Neural cell (in vitro differentiated cells): ENCODE results near the gene STEAP2. TPM values are rescaled to one million over a fixed set of nuclear protein-coding genes. Genes with fewer than 3 reads are reported as not detected.

ENCODE experiments used
- H2AFZ ChIP-seq: fragments of 200-600, 300-800 bp; sonication (generic), shearing (Covaris generic); 2 replicates; pipeline ENCODE4 v1.6.0; 2014; ENCODE audit warnings: low read depth, mild to moderate bottlenecking, antibody characterized with exemption, low read length, moderate library complexity
- H3F3A ChIP-seq: fragments of 200-600 bp; shearing (Covaris generic); 2 replicates; pipeline ENCODE4 v1.6.1; 2016; ENCODE audit warnings: mild to moderate bottlenecking, moderate library complexity, mixed read lengths, antibody characterized with exemption, low read length; ENCODE audit not compliant: insufficient read depth, poor library complexity, severe bottlenecking
- H3K27ac ChIP-seq: fragments of 200-600, 300-800 bp; sonication (generic), shearing (Covaris generic); 2 replicates; pipeline ENCODE4 v1.5.1; 2014; ENCODE audit warnings: mild to moderate bottlenecking, low read length, moderate library complexity
- H3K27me3 ChIP-seq: fragments of 300-800, 200-600 bp; sonication (generic), shearing (Covaris generic); 2 replicates; pipeline ENCODE4 v1.6.0; 2014; ENCODE audit warnings: mild to moderate bottlenecking, low read depth, low read length, moderate library complexity; ENCODE audit not compliant: insufficient read depth
- H3K36me3 ChIP-seq: fragments of 300-800, 200-600 bp; sonication (generic), shearing (Covaris generic); 2 replicates; pipeline ENCODE4 v1.5.1; 2014; ENCODE audit warnings: mild to moderate bottlenecking, antibody characterized with exemption, low read length, moderate library complexity; ENCODE audit not compliant: insufficient read depth
- H3K4me2 ChIP-seq: fragments of 300-800, 200-600 bp; sonication (generic), shearing (Covaris generic); 2 replicates; pipeline ENCODE4 v1.6.0; 2014; ENCODE audit warnings: mild to moderate bottlenecking, low read length
- H3K4me3 ChIP-seq: fragments of 300-800, 200-600 bp; sonication (generic), shearing (Covaris generic); 2 replicates; pipeline ENCODE4 v1.5.1; 2014; ENCODE audit warnings: mild to moderate bottlenecking, low read length, moderate library complexity
- H3K79me2 ChIP-seq: fragments of 200-600 bp; shearing (Covaris generic); replicated peaks from 2 replicates; pipeline ENCODE4 v1.6.0; 2014; ENCODE audit warnings: mild to moderate bottlenecking, low read length, moderate library complexity; ENCODE audit not compliant: insufficient read depth
- H3K9ac ChIP-seq: fragments of 300-800, 200-600 bp; sonication (generic), shearing (Covaris generic); 2 replicates; pipeline ENCODE4 v1.6.1; 2016; ENCODE audit warnings: mild to moderate bottlenecking, low read length, mixed read lengths
- H3K9me2 ChIP-seq: fragments of 200-600 bp; shearing (Covaris generic); 2 replicates; pipeline ENCODE4 v1.6.1; 2016; ENCODE audit warnings: mild to moderate bottlenecking, low read length, mixed read lengths; ENCODE audit not compliant: insufficient read depth
- H3K9me3 ChIP-seq: fragments of 200-600, 300-800 bp; sonication (generic), shearing (Covaris generic); 2 replicates; pipeline ENCODE4 v1.6.1; 2016; ENCODE audit warnings: mild to moderate bottlenecking, mixed run types, low read length, moderate library complexity, mixed read lengths
- H4K20me1 ChIP-seq: fragments of 200-600 bp; shearing (Covaris generic); 2 replicates; pipeline ENCODE4 v1.6.1; 2016; ENCODE audit warnings: mild to moderate bottlenecking, mixed run types; ENCODE audit not compliant: insufficient read depth
- EP300 ChIP-seq: fragments of 450-650 bp; conservative IDR thresholded peaks from 2 replicates; pipeline ENCODE4 v1.6.1; 2014; ENCODE audit warnings: antibody characterized with exemption, mild to moderate bottlenecking, moderate library complexity; ENCODE audit not compliant: poor library complexity, severe bottlenecking
- EZH2 ChIP-seq: fragments of 200-600, 300-800 bp; shearing (Covaris generic), sonication (generic); IDR thresholded peaks from 2 replicates; pipeline ENCODE4 v1.6.1; 2014; ENCODE audit warnings: antibody characterized with exemption, low read length, borderline replicate concordance, mild to moderate bottlenecking; ENCODE audit not compliant: insufficient read depth, poor library complexity, severe bottlenecking
- MXI1 ChIP-seq: fragments of 450-650 bp; conservative IDR thresholded peaks from 2 replicates; pipeline ENCODE4 v1.6.1; 2014; ENCODE audit warnings: antibody characterized with exemption, mild to moderate bottlenecking; ENCODE audit not compliant: poor library complexity, severe bottlenecking
- POLR2AphosphoS5 ChIP-seq: IDR thresholded peaks from 2 replicates; pipeline ENCODE4 v1.6.1; 2012
- RAD21 ChIP-seq: fragments of 450-650 bp; conservative IDR thresholded peaks from 2 replicates; pipeline ENCODE4 v1.6.1; 2014; ENCODE audit warnings: antibody characterized with exemption, mild to moderate bottlenecking, moderate library complexity
- SMC3 ChIP-seq: fragments of 450-650 bp; conservative IDR thresholded peaks from 2 replicates; pipeline ENCODE4 v1.6.1; 2014; ENCODE audit warnings: antibody characterized with exemption, mild to moderate bottlenecking, moderate library complexity; ENCODE audit not compliant: poor library complexity
- TAF1 ChIP-seq: IDR thresholded peaks from 2 replicates; pipeline ENCODE4 v1.6.1; 2012; ENCODE audit warnings: low read depth
- polyA plus RNA-seq: library from polyadenylated mRNA; depleted of rRNA; stranded (reverse); fragments of >200 nt; gene quantifications from 2 replicates; pipeline ENCODE4 v1.2.3, GENCODE V29; 2014
- TF ChIP-seq, protein P1 (sequence below): IDR thresholded peaks from 2 replicates; pipeline ENCODE4 v1.6.1; 2012; ENCODE audit warnings: borderline replicate concordance
- TF ChIP-seq, protein P2 (sequence below): fragments of 450-650 bp; IDR thresholded peaks from 2 replicates; pipeline ENCODE4 v1.5.1; 2014; ENCODE audit warnings: antibody characterized with exemption, mild to moderate bottlenecking, moderate library complexity; ENCODE audit not compliant: poor library complexity, severe bottlenecking

Gene STEAP2
- polyA plus RNA-seq, 1 donor from 2014 or later = 5.9 TPM

DNA sequence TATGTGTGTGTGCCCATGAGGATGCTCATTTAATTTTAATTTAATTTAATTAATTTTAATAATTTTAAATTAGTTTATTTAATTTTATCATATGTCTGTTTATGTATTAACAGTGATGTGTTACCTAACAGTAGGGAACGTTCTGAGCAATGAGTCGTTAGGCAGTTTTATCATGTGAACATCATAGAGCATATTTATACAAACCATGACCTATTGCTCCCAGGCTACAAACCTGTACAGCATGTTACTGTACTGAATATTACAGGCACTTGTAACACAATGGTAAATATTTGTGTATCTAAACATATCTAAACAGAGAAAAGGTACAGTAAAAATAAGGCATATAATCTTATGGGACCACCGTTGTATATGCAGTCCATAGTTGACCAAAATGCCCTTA is 19.8 kb downstream of the STEAP2 start:
- no peak overlapping the region for H3K4me2 ChIP-seq
- no peak overlapping the region for H3K27ac ChIP-seq
- H3K36me3 ChIP-seq = no peaks in the 10 kb centered on the region
- no peak overlapping the region for H2AFZ ChIP-seq
- no peaks in the 10 kb centered on the region for H3K9me3 ChIP-seq
- no peak for TF ChIP-seq EZH2
- no peak for TF ChIP-seq POLR2AphosphoS5
- no peak for TF ChIP-seq SMC3
- no peak for TF ChIP-seq RAD21
- TF ChIP-seq, protein P1, sequence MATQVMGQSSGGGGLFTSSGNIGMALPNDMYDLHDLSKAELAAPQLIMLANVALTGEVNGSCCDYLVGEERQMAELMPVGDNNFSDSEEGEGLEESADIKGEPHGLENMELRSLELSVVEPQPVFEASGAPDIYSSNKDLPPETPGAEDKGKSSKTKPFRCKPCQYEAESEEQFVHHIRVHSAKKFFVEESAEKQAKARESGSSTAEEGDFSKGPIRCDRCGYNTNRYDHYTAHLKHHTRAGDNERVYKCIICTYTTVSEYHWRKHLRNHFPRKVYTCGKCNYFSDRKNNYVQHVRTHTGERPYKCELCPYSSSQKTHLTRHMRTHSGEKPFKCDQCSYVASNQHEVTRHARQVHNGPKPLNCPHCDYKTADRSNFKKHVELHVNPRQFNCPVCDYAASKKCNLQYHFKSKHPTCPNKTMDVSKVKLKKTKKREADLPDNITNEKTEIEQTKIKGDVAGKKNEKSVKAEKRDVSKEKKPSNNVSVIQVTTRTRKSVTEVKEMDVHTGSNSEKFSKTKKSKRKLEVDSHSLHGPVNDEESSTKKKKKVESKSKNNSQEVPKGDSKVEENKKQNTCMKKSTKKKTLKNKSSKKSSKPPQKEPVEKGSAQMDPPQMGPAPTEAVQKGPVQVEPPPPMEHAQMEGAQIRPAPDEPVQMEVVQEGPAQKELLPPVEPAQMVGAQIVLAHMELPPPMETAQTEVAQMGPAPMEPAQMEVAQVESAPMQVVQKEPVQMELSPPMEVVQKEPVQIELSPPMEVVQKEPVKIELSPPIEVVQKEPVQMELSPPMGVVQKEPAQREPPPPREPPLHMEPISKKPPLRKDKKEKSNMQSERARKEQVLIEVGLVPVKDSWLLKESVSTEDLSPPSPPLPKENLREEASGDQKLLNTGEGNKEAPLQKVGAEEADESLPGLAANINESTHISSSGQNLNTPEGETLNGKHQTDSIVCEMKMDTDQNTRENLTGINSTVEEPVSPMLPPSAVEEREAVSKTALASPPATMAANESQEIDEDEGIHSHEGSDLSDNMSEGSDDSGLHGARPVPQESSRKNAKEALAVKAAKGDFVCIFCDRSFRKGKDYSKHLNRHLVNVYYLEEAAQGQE = no peak
- TF ChIP-seq, protein P2, sequence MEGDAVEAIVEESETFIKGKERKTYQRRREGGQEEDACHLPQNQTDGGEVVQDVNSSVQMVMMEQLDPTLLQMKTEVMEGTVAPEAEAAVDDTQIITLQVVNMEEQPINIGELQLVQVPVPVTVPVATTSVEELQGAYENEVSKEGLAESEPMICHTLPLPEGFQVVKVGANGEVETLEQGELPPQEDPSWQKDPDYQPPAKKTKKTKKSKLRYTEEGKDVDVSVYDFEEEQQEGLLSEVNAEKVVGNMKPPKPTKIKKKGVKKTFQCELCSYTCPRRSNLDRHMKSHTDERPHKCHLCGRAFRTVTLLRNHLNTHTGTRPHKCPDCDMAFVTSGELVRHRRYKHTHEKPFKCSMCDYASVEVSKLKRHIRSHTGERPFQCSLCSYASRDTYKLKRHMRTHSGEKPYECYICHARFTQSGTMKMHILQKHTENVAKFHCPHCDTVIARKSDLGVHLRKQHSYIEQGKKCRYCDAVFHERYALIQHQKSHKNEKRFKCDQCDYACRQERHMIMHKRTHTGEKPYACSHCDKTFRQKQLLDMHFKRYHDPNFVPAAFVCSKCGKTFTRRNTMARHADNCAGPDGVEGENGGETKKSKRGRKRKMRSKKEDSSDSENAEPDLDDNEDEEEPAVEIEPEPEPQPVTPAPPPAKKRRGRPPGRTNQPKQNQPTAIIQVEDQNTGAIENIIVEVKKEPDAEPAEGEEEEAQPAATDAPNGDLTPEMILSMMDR = no peak
- TF ChIP-seq MXI1 = no peak
- no peak for TF ChIP-seq TAF1
- TF ChIP-seq EP300 = no peak
- no peaks in the 10 kb centered on the region for H3K27me3 ChIP-seq
- H3K4me3 ChIP-seq = no peak overlapping the region
- H3K79me2 ChIP-seq = no peaks in the 10 kb centered on the region
- no peaks in the 10 kb centered on the region for H3F3A ChIP-seq
- no peak overlapping the region for H3K9ac ChIP-seq
- no peaks in the 10 kb centered on the region for H4K20me1 ChIP-seq
- no peaks in the 10 kb centered on the region for H3K9me2 ChIP-seq

DNA sequence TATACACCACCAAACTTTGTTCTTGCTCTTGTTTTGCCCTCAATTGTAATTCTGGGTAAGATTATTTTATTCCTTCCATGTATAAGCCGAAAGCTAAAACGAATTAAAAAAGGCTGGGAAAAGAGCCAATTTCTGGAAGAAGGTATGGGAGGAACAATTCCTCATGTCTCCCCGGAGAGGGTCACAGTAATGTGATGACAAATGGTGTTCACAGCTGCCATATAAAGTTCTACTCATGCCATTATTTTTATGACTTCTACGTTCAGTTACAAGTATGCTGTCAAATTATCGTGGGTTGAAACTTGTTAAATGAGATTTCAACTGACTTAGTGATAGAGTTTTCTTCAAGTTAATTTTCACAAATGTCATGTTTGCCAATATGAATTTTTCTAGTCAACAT is 20.9 kb downstream of the STEAP2 start:
- H3K4me3 ChIP-seq = no peak overlapping the region
- no peaks in the 10 kb centered on the region for H4K20me1 ChIP-seq
- no peak overlapping the region for H2AFZ ChIP-seq
- H3K36me3 ChIP-seq = no peaks in the 10 kb centered on the region
- no peaks in the 10 kb centered on the region for H3F3A ChIP-seq
- H3K9me3 ChIP-seq = no peaks in the 10 kb centered on the region
- no peak overlapping the region for H3K27ac ChIP-seq
- H3K9ac ChIP-seq = no peak overlapping the region
- no peaks in the 10 kb centered on the region for H3K79me2 ChIP-seq
- H3K27me3 ChIP-seq = no peaks in the 10 kb centered on the region
- TF ChIP-seq POLR2AphosphoS5 (no peak), SMC3 (no peak), TAF1 (no peak), EZH2 (no peak), MXI1 (no peak), EP300 (no peak), RAD21 (no peak)
- TF ChIP-seq, protein P1 = no peak
- TF ChIP-seq, protein P2 = no peak
- H3K4me2 ChIP-seq = no peak overlapping the region
- no peaks in the 10 kb centered on the region for H3K9me2 ChIP-seq
